ENCODE measurements around the gene AJUBA.

The AJUBA gene

GRCh38 chr14:22935156-22935555 is 47.2 kb downstream of the AJUBA start:
- Mint-ChIP-seq H3K36me3 (ENCODE audit: insufficient read depth) (no peaks in the 10 kb centered on the region), H3K4me3 (no peak overlapping the region), H3K27me3 (no peaks in the 10 kb centered on the region)

GRCh38 chr14:22932146-22932545 is 50.2 kb downstream of the AJUBA start:
- DNase-seq (ENCODE audit: low spot score in 2 of 2) (no peak), ATAC-seq (replicated peaks; ENCODE audit: extremely low read depth, poor library complexity, severe bottlenecking) (no peak)
- H3K4me3 Mint-ChIP-seq = no peak overlapping the region
- H3K27me3 Mint-ChIP-seq = no peaks in the 10 kb centered on the region
- peaks cover 3% of the 10 kb centered on the region for H3K36me3 Mint-ChIP-seq (ENCODE audit: insufficient read depth)
- H3K27ac Mint-ChIP-seq (ENCODE audit: low read depth) = no peak overlapping the region
- H3K9me3 Mint-ChIP-seq = no peaks in the 10 kb centered on the region
- H3K4me1 Mint-ChIP-seq = peaks cover 6% of the 10 kb centered on the region

More at GRCh38 chr14:22935156-22935555, 47.2 kb downstream of the AJUBA start:
- peaks cover 6% of the 10 kb centered on the region for H3K4me1 Mint-ChIP-seq
- H3K9me3 Mint-ChIP-seq = no peaks in the 10 kb centered on the region
- DNase-seq (ENCODE audit: low spot score in 2 of 2) (no peak), ATAC-seq (replicated peaks; ENCODE audit: extremely low read depth, poor library complexity, severe bottlenecking) (no peak)
- H3K27ac Mint-ChIP-seq (ENCODE audit: low read depth) = no peak overlapping the region

- H3K4me1 Mint-ChIP-seq = peaks cover 11% of the 10 kb centered on the region
- H3K27ac Mint-ChIP-seq (ENCODE audit: low read depth) = no peak overlapping the region
- ATAC-seq (replicated peaks; ENCODE audit: extremely low read depth, poor library complexity, severe bottlenecking) = peak; percentile 16
- no peak for DNase-seq (ENCODE audit: low spot score in 2 of 2)
- H3K27me3 Mint-ChIP-seq = no peaks in the 10 kb centered on the region
- H3K4me3 Mint-ChIP-seq = no peak overlapping the region
- no peaks in the 10 kb centered on the region for H3K9me3 Mint-ChIP-seq
- H3K36me3 Mint-ChIP-seq (ENCODE audit: insufficient read depth) = peaks cover 7% of the 10 kb centered on the region
Measured at GRCh38 chr14:22929961-22930364, 52.4 kb downstream of the AJUBA start.

GRCh38 chr14:22929104-22929960 is 53.0 kb downstream of the AJUBA start, which contains the start of gene PRMT5:
PRMT5 (minus strand) TSS chr14:22929376; CDS start chr14:22929361, 15 bp downstream.
- Mint-ChIP-seq H3K27ac (ENCODE audit: low read depth) (no peak within 1 kb of the TSS), H3K27me3 (no peaks in the 10 kb centered on the region), H3K4me1 (peaks cover 11% of the 10 kb centered on the region), H3K36me3 (ENCODE audit: insufficient read depth) (peaks cover 11% of the 10 kb centered on the region), H3K9me3 (no peaks in the 10 kb centered on the region), H3K4me3 (no peak within 1 kb of the TSS)
- DNase-seq (ENCODE audit: low spot score in 2 of 2) = peak; percentile 97 to 99
- peak; percentile 98 for ATAC-seq (replicated peaks; ENCODE audit: extremely low read depth, poor library complexity, severe bottlenecking)

- H3K4me3 Mint-ChIP-seq = no peak overlapping the region
- H3K36me3 Mint-ChIP-seq (ENCODE audit: insufficient read depth) = peaks cover 15% of the 10 kb centered on the region
- H3K27me3 Mint-ChIP-seq = no peaks in the 10 kb centered on the region
- no peak for ATAC-seq (replicated peaks; ENCODE audit: extremely low read depth, poor library complexity, severe bottlenecking)
- H3K27ac Mint-ChIP-seq (ENCODE audit: low read depth) = no peak overlapping the region
- DNase-seq (ENCODE audit: low spot score in 2 of 2) = no peak
- no peaks in the 10 kb centered on the region for H3K9me3 Mint-ChIP-seq
- peaks cover 11% of the 10 kb centered on the region for H3K4me1 Mint-ChIP-seq
Measured at GRCh38 chr14:22928237-22929103, 53.9 kb downstream of the AJUBA start.

GRCh38 chr14:22926316-22926715 is 56.0 kb downstream of the AJUBA start:
- Mint-ChIP-seq H3K27me3 (no peaks in the 10 kb centered on the region), H3K9me3 (no peaks in the 10 kb centered on the region), H3K4me3 (no peak overlapping the region), H3K27ac (ENCODE audit: low read depth) (no peak overlapping the region), H3K36me3 (ENCODE audit: insufficient read depth) (peaks cover 18% of the 10 kb centered on the region), H3K4me1 (peaks cover 5% of the 10 kb centered on the region)
- no peak for ATAC-seq (replicated peaks; ENCODE audit: extremely low read depth, poor library complexity, severe bottlenecking)
- no peak for DNase-seq (ENCODE audit: low spot score in 2 of 2)

GRCh38 chr14:22925513-22925912 is 56.8 kb downstream of the AJUBA start:
- no peak for ATAC-seq (replicated peaks; ENCODE audit: extremely low read depth, poor library complexity, severe bottlenecking)
- DNase-seq (ENCODE audit: low spot score in 2 of 2) = no peak
- Mint-ChIP-seq H3K4me3 (no peak overlapping the region), H3K9me3 (no peaks in the 10 kb centered on the region), H3K27ac (ENCODE audit: low read depth) (no peak overlapping the region), H3K27me3 (no peaks in the 10 kb centered on the region), H3K4me1 (peaks cover 5% of the 10 kb centered on the region), H3K36me3 (ENCODE audit: insufficient read depth) (peaks cover 19% of the 10 kb centered on the region)

GRCh38 chr14:22923746-22924145 is 58.6 kb downstream of the AJUBA start:
- no peaks in the 10 kb centered on the region for H3K27me3 Mint-ChIP-seq
- H3K27ac Mint-ChIP-seq (ENCODE audit: low read depth) = no peak overlapping the region
- H3K9me3 Mint-ChIP-seq = no peaks in the 10 kb centered on the region
- peaks cover 25% of the 10 kb centered on the region for H3K36me3 Mint-ChIP-seq (ENCODE audit: insufficient read depth)
- H3K4me1 Mint-ChIP-seq = peaks cover 8% of the 10 kb centered on the region
- no peak for DNase-seq (ENCODE audit: low spot score in 2 of 2)
- no peak for ATAC-seq (replicated peaks; ENCODE audit: extremely low read depth, poor library complexity, severe bottlenecking)
- H3K4me3 Mint-ChIP-seq = no peak overlapping the region

- ATAC-seq (replicated peaks; ENCODE audit: extremely low read depth, poor library complexity, severe bottlenecking) (no peak), DNase-seq (ENCODE audit: low spot score in 2 of 2) (no peak)
- Mint-ChIP-seq H3K4me1 (peaks cover 21% of the 10 kb centered on the region), H3K27me3 (no peaks in the 10 kb centered on the region), H3K9me3 (no peaks in the 10 kb centered on the region), H3K4me3 (no peak overlapping the region), H3K27ac (ENCODE audit: low read depth) (no peak overlapping the region), H3K36me3 (ENCODE audit: insufficient read depth) (peaks cover 34% of the 10 kb centered on the region)
Measured at GRCh38 chr14:22922294-22922693, 60.1 kb downstream of the AJUBA start.

All from central memory CD8-positive, alpha-beta T cell (primary cell).